Panc1 (cell line): ENCODE data around the gene CGB2. TPM values are rescaled to one million over a fixed set of nuclear protein-coding genes. Genes with fewer than 3 reads are reported as not detected.
A peak's percentile ranks its signal among the peaks of the same experiment; 100 is the strongest.

Experiments used
- ATAC-seq: fragments of 200-7000 bp; cut with Tn5 transposase; 2 replicates; pipeline ENCODE4 v1.9.1; 2020; ENCODE audit warnings: mild to moderate bottlenecking, moderate library complexity
- BruUV-seq: library from RNA; stranded (reverse); fragments of 400-500 nt; replicated peaks from 2 replicates; lab custom pipeline; 2021; lab: Mats Ljungman, UMichigan
- CTCF ChIA-PET: fragments of 300-600 bp; sonication (Branson Sonifier 250); formaldehyde crosslinking; loops from one replicate; lab custom pipeline; 2022; ENCODE audit warnings: antibody characterized with exemption; lab: Charles Lee
- POLR2A ChIA-PET: fragments of 300-600 bp; sonication (Branson Sonifier 250); formaldehyde crosslinking; loops from one replicate; lab custom pipeline; 2022; ENCODE audit warnings: antibody characterized with exemption; lab: Charles Lee
- DNase-seq: peaks from one replicate; pipeline ENCODE4 v3.0.0-alpha.2; 2010; ENCODE audit warnings: low read depth, low spot score
- H3K27ac ChIP-seq: 2 replicates; pipeline ENCODE4 v1.5.1; 2011; ENCODE audit warnings: mild to moderate bottlenecking, low read length, inconsistent platforms
- H3K27me3 ChIP-seq: fragments of 200-500 bp; sonication (Bioruptor generic); 2 replicates; pipeline ENCODE4 v1.6.0; 2014; ENCODE audit warnings: low read length, inconsistent platforms; ENCODE audit not compliant: control insufficient read depth, insufficient read depth
- H3K36me3 ChIP-seq: fragments of 200-500 bp; sonication (Bioruptor generic); 2 replicates; pipeline ENCODE4 v1.5.1; 2014; ENCODE audit warnings: inconsistent platforms, mild to moderate bottlenecking, low read length, moderate library complexity; ENCODE audit not compliant: control insufficient read depth, insufficient read depth
- H3K4me1 ChIP-seq: 2 replicates; pipeline ENCODE4 v1.5.1; 2011; ENCODE audit warnings: inconsistent platforms, mild to moderate bottlenecking, low read length, moderate library complexity; ENCODE audit not compliant: control insufficient read depth, insufficient read depth
- H3K4me3 ChIP-seq, 2 experiments: 2 replicates each; pipeline ENCODE4 v1.5.1; 2011 to 2012; ENCODE audit warnings: low read depth in 2 of 2, low read length in 2 of 2, mild to moderate bottlenecking in 2 of 2, inconsistent platforms in 1 of 2, moderate library complexity in 1 of 2
- H3K9me3 ChIP-seq: fragments of 200-500 bp; sonication (Bioruptor generic); 2 replicates; pipeline ENCODE4 v1.5.1; 2014; ENCODE audit warnings: low read depth, mild to moderate bottlenecking, inconsistent platforms, low read length, moderate library complexity; ENCODE audit not compliant: control insufficient read depth, insufficient read depth
- POLR2AphosphoS5 ChIP-seq: IDR thresholded peaks from 2 replicates; pipeline ENCODE4 v1.6.1; 2012; ENCODE audit warnings: mild to moderate bottlenecking, low read depth, low read length, moderate library complexity
- SIN3A ChIP-seq: IDR thresholded peaks from 2 replicates; pipeline ENCODE4 v1.6.1; 2012; ENCODE audit warnings: low read depth, mild to moderate bottlenecking, low read length, moderate library complexity, borderline replicate concordance; ENCODE audit not compliant: insufficient read depth
- TCF7L2 ChIP-seq: IDR thresholded peaks from 2 replicates; pipeline ENCODE4 v1.6.1; 2011; ENCODE audit warnings: mild to moderate bottlenecking, low read depth, low read length, inconsistent platforms
- in situ Hi-C: cut with HindIII; loops from 2 replicates; pipeline ENCODE4 v1.10.0; 2016; ENCODE audit warnings: low sequenced_read_pairs, low pct_unique_long_range_greater_than_20kb
- intact Hi-C: fragments of 100-400 bp; cut with micrococcal nuclease; formaldehyde crosslinking; loops from one replicate; pipeline ENCODE4 v1.10.0; 2022; ENCODE audit not compliant: unreplicated experiment
- total RNA-seq: library from RNA; stranded (reverse); gene quantifications from one replicate; pipeline ENCODE4 v1.2.1, GENCODE V29; 2021; ENCODE audit not compliant: unreplicated experiment
- TF ChIP-seq, protein P1 (sequence below): fragments of 450-650 bp; IDR thresholded peaks from 2 replicates; pipeline ENCODE4 v1.5.1; 2017; ENCODE audit warnings: mild to moderate bottlenecking
- TF ChIP-seq, protein P2 (sequence below), 2 experiments: IDR thresholded peaks; 2 replicates each; pipeline ENCODE4 v1.6.1; 2011 to 2012; ENCODE audit warnings: low read depth in 2 of 2, control low read depth in 1 of 2, low read length in 1 of 2, mild to moderate bottlenecking in 1 of 2, moderate library complexity in 1 of 2; ENCODE audit not compliant: insufficient read depth in 1 of 2

The CGB2 gene
- total RNA-seq, 1 experiment from 2014 or later = not detected

DNA sequence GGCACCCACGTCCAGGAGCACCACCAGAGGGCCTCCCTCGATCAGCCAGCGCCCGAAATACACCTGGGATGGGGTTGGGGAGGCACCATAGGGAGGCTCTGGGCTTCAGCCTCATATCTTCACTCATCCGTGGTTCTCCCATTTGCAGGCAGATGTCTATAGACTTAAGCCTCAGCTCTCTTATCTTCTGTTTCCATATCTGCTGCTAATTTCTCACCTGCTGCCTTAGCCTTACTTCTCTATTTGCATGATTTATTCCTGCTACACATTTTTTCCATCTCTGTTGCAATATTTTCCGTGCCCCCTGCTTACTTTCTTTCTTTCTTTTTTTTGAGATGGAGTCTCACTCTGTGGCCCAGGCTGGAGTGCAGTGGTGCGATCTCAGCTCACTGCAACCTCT is 44.4 kb upstream of the CGB2 start:
- intact Hi-C loops = no loop called here
- no peaks in the 10 kb centered on the region for H3K27me3 ChIP-seq
- TF ChIP-seq, protein P1, sequence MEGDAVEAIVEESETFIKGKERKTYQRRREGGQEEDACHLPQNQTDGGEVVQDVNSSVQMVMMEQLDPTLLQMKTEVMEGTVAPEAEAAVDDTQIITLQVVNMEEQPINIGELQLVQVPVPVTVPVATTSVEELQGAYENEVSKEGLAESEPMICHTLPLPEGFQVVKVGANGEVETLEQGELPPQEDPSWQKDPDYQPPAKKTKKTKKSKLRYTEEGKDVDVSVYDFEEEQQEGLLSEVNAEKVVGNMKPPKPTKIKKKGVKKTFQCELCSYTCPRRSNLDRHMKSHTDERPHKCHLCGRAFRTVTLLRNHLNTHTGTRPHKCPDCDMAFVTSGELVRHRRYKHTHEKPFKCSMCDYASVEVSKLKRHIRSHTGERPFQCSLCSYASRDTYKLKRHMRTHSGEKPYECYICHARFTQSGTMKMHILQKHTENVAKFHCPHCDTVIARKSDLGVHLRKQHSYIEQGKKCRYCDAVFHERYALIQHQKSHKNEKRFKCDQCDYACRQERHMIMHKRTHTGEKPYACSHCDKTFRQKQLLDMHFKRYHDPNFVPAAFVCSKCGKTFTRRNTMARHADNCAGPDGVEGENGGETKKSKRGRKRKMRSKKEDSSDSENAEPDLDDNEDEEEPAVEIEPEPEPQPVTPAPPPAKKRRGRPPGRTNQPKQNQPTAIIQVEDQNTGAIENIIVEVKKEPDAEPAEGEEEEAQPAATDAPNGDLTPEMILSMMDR = no peak
- TF ChIP-seq SIN3A = no peak
- no peaks in the 10 kb centered on the region; the same call in 1 of the 2 replicates for H3K36me3 ChIP-seq
- DNase-seq = no peak
- BruUV-seq = no TSS peak
- in situ Hi-C loops = no loop called here
- ChIA-PET CTCF (interaction anchor here (0.6 to 1.6 kb wide), 2 partner anchors 11 to 17 kb away, joined by 4 to 9 read pairs; no protein-coding TSS in a partner anchor), POLR2A (no interaction called here)
- no peaks in the 10 kb centered on the region for H3K9me3 ChIP-seq
- H3K27ac ChIP-seq = no peak overlapping the region
- H3K4me3 ChIP-seq = no peak overlapping the region
- no peak for ATAC-seq
- H3K4me1 ChIP-seq = no peaks in the 10 kb centered on the region

DNA sequence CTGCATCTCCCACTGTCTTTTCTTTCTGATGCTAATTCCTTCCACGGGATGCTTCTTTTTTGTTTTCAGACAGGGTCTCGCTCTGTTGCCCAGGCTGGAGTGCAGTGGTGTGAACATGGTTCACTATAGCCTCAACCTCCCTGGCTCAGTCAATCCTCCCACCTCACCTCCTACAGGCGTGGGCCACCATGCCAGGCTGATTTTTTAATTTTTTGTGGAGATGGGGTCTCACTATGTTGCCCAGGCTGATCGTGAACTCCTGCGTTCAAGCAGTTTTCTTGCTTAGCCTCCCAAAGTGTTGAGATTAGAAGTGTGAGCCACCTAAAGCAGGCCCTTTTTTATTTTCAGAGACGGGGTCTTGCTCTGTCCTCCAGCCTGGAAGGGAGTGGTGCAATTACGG is 43.4 kb upstream of the CGB2 start:
- BruUV-seq = TSS peak; percentile 40
- no peak for ATAC-seq
- ChIA-PET CTCF (no interaction called here), POLR2A (no interaction called here)
- Histone ChIP-seq H3K27ac (no peak overlapping the region), H3K4me3 (no peak overlapping the region), H3K9me3 (no peaks in the 10 kb centered on the region), H3K27me3 (no peaks in the 10 kb centered on the region), H3K4me1 (no peaks in the 10 kb centered on the region), H3K36me3 (peaks cover 4% of the 10 kb centered on the region; the same call in 1 of the 2 replicates)
- in situ Hi-C loops = no loop called here
- intact Hi-C loops = no loop called here
- no peak for DNase-seq
- TF ChIP-seq, protein P1 = no peak
- TF ChIP-seq POLR2AphosphoS5 = no peak
- no peak for TF ChIP-seq SIN3A
- TF ChIP-seq, protein P2, sequence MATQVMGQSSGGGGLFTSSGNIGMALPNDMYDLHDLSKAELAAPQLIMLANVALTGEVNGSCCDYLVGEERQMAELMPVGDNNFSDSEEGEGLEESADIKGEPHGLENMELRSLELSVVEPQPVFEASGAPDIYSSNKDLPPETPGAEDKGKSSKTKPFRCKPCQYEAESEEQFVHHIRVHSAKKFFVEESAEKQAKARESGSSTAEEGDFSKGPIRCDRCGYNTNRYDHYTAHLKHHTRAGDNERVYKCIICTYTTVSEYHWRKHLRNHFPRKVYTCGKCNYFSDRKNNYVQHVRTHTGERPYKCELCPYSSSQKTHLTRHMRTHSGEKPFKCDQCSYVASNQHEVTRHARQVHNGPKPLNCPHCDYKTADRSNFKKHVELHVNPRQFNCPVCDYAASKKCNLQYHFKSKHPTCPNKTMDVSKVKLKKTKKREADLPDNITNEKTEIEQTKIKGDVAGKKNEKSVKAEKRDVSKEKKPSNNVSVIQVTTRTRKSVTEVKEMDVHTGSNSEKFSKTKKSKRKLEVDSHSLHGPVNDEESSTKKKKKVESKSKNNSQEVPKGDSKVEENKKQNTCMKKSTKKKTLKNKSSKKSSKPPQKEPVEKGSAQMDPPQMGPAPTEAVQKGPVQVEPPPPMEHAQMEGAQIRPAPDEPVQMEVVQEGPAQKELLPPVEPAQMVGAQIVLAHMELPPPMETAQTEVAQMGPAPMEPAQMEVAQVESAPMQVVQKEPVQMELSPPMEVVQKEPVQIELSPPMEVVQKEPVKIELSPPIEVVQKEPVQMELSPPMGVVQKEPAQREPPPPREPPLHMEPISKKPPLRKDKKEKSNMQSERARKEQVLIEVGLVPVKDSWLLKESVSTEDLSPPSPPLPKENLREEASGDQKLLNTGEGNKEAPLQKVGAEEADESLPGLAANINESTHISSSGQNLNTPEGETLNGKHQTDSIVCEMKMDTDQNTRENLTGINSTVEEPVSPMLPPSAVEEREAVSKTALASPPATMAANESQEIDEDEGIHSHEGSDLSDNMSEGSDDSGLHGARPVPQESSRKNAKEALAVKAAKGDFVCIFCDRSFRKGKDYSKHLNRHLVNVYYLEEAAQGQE (IDR thresholded peaks at IDR 0.05; ENCODE audit: insufficient read depth in 1 of 2, low read depth in 2 of 2, low read length in 1 of 2) = no peak
- no peak for TF ChIP-seq TCF7L2

DNA sequence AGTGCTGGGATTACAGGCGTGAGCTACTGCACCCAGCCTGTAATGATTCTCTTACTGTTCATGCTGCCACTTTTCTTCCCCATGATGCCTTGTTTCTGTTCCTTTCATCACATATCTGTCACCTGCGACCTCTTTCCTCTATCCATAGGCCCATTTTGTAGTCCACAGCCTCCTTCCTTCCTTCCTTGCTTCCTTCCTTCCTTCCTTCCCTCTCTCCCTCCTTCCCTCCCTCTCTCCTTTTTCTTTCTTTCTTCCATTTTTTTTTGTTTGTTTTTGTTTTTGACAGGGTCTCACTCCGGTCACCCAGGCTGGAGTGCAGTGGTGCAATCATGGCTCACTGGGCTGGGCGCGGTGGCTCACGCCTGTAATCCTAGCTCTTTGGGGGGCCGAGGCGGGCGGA is 42.8 kb upstream of the CGB2 start:
- ATAC-seq = no peak
- TF ChIP-seq TCF7L2 (no peak), SIN3A (no peak)
- H3K4me3 ChIP-seq = no peak overlapping the region
- POLR2A ChIA-PET = no interaction called here
- H3K9me3 ChIP-seq = no peaks in the 10 kb centered on the region
- H3K27ac ChIP-seq = no peak overlapping the region
- no peak for DNase-seq
- no peaks in the 10 kb centered on the region for H3K4me1 ChIP-seq
- in situ Hi-C loops (no loop called here), intact Hi-C loops (no loop called here)
- CTCF ChIA-PET = no interaction called here
- BruUV-seq = no TSS peak
- H3K36me3 ChIP-seq = peaks cover 4% of the 10 kb centered on the region; the same call in 1 of the 2 replicates
- H3K27me3 ChIP-seq = no peaks in the 10 kb centered on the region
